ENCODE results near the gene TNFAIP8.

TNFAIP8 gene

GRCh38 chr5:119322312-119322947 lies 33.4 kb upstream of the TNFAIP8 start:
- Mint-ChIP-seq H3K9me3 (no peaks in the 10 kb centered on the region), H3K27ac (peak overlapping the region; percentile 100), H3K27me3 (no peaks in the 10 kb centered on the region), H3K4me3 (peak overlapping the region; percentile 84), H3K4me1 (peaks cover 91% of the 10 kb centered on the region), H3K36me3 (peaks cover 13% of the 10 kb centered on the region)

- Mint-ChIP-seq H3K27ac (peak overlapping the region; percentile 100), H3K9me3 (no peaks in the 10 kb centered on the region), H3K4me3 (peak overlapping the region; percentile 84), H3K4me1 (peaks cover 92% of the 10 kb centered on the region), H3K36me3 (peaks cover 13% of the 10 kb centered on the region), H3K27me3 (no peaks in the 10 kb centered on the region)
These were observed 32.8 kb upstream of the TNFAIP8 start for GRCh38 chr5:119322948-119323537.

GRCh38 chr5:119323601-119324000 lies 32.2 kb upstream of the TNFAIP8 start:
- H3K9me3 Mint-ChIP-seq = no peaks in the 10 kb centered on the region
- H3K36me3 Mint-ChIP-seq = peaks cover 13% of the 10 kb centered on the region
- H3K4me3 Mint-ChIP-seq = peak overlapping the region; percentile 9

GRCh38 chr5:119324842-119325241 lies 31.0 kb upstream of the TNFAIP8 start:
- no peaks in the 10 kb centered on the region for H3K9me3 Mint-ChIP-seq
- peaks cover 92% of the 10 kb centered on the region for H3K4me1 Mint-ChIP-seq
- no peak overlapping the region for H3K4me3 Mint-ChIP-seq
- H3K27ac Mint-ChIP-seq = peak overlapping the region; percentile 78
- peaks cover 10% of the 10 kb centered on the region for H3K36me3 Mint-ChIP-seq
- H3K27me3 Mint-ChIP-seq = no peaks in the 10 kb centered on the region

More at GRCh38 chr5:119323601-119324000, 32.2 kb upstream of the TNFAIP8 start:
- Mint-ChIP-seq H3K27ac (peak overlapping the region; percentile 85), H3K4me1 (peaks cover 92% of the 10 kb centered on the region), H3K27me3 (no peaks in the 10 kb centered on the region)

- Mint-ChIP-seq H3K9me3 (no peaks in the 10 kb centered on the region), H3K4me3 (peak overlapping the region; percentile 76), H3K36me3 (peaks cover 7% of the 10 kb centered on the region), H3K27ac (peak overlapping the region; percentile 99), H3K27me3 (no peaks in the 10 kb centered on the region), H3K4me1 (peaks cover 92% of the 10 kb centered on the region)
These were observed 28.8 kb upstream of the TNFAIP8 start for GRCh38 chr5:119327018-119327417.

- H3K4me1 Mint-ChIP-seq = peaks cover 89% of the 10 kb centered on the region
- no peaks in the 10 kb centered on the region for H3K27me3 Mint-ChIP-seq
- no peaks in the 10 kb centered on the region for H3K9me3 Mint-ChIP-seq
- H3K27ac Mint-ChIP-seq = peak overlapping the region; percentile 94
- H3K36me3 Mint-ChIP-seq = peaks cover 5% of the 10 kb centered on the region
- peak overlapping the region; percentile 69 for H3K4me3 Mint-ChIP-seq
These were observed 26.8 kb upstream of the TNFAIP8 start for GRCh38 chr5:119328753-119329602.

- Mint-ChIP-seq H3K9me3 (no peaks in the 10 kb centered on the region), H3K27me3 (no peaks in the 10 kb centered on the region), H3K4me1 (peaks cover 87% of the 10 kb centered on the region), H3K36me3 (peaks cover 5% of the 10 kb centered on the region), H3K27ac (peak overlapping the region; percentile 94), H3K4me3 (peak overlapping the region; percentile 86)
These were observed 26.2 kb upstream of the TNFAIP8 start for GRCh38 chr5:119329666-119330065.

GRCh38 chr5:119330367-119331183 lies 25.2 kb upstream of the TNFAIP8 start:
- Mint-ChIP-seq H3K4me3 (peak overlapping the region; percentile 86), H3K9me3 (no peaks in the 10 kb centered on the region), H3K36me3 (peaks cover 5% of the 10 kb centered on the region), H3K27me3 (no peaks in the 10 kb centered on the region), H3K4me1 (peaks cover 94% of the 10 kb centered on the region), H3K27ac (peak overlapping the region; percentile 94)

GRCh38 chr5:119331566-119332095 lies 24.2 kb upstream of the TNFAIP8 start:
- peak overlapping the region; percentile 86 for H3K4me3 Mint-ChIP-seq
- peaks cover 7% of the 10 kb centered on the region for H3K36me3 Mint-ChIP-seq
- peak overlapping the region; percentile 94 for H3K27ac Mint-ChIP-seq
- peaks cover 94% of the 10 kb centered on the region for H3K4me1 Mint-ChIP-seq
- no peaks in the 10 kb centered on the region for H3K9me3 Mint-ChIP-seq
- no peaks in the 10 kb centered on the region for H3K27me3 Mint-ChIP-seq

GRCh38 chr5:119332208-119332607 lies 23.6 kb upstream of the TNFAIP8 start:
- H3K27me3 Mint-ChIP-seq = no peaks in the 10 kb centered on the region
- H3K4me3 Mint-ChIP-seq = peak overlapping the region; percentile 93
- H3K4me1 Mint-ChIP-seq = peaks cover 94% of the 10 kb centered on the region
- no peaks in the 10 kb centered on the region for H3K9me3 Mint-ChIP-seq
- peaks cover 11% of the 10 kb centered on the region for H3K36me3 Mint-ChIP-seq
- peak overlapping the region; percentile 94 for H3K27ac Mint-ChIP-seq

GRCh38 chr5:119332978-119333401 lies 22.8 kb upstream of the TNFAIP8 start:
- H3K36me3 Mint-ChIP-seq = peaks cover 11% of the 10 kb centered on the region

GRCh38 chr5:119333421-119333851 lies 22.4 kb upstream of the TNFAIP8 start:
- Mint-ChIP-seq H3K27me3 (no peaks in the 10 kb centered on the region), H3K4me1 (peaks cover 92% of the 10 kb centered on the region), H3K4me3 (peak overlapping the region; percentile 93), H3K27ac (peak overlapping the region; percentile 94), H3K9me3 (no peaks in the 10 kb centered on the region), H3K36me3 (peaks cover 11% of the 10 kb centered on the region)

More at GRCh38 chr5:119332978-119333401, 22.8 kb upstream of the TNFAIP8 start:
- Mint-ChIP-seq H3K9me3 (no peaks in the 10 kb centered on the region), H3K27me3 (no peaks in the 10 kb centered on the region), H3K4me3 (peak overlapping the region; percentile 93), H3K27ac (peak overlapping the region; percentile 94), H3K4me1 (peaks cover 92% of the 10 kb centered on the region)

GRCh38 chr5:119335261-119335677 lies 20.6 kb upstream of the TNFAIP8 start:
- H3K9me3 Mint-ChIP-seq = no peaks in the 10 kb centered on the region
- H3K4me3 Mint-ChIP-seq = peak overlapping the region; percentile 93
- peaks cover 11% of the 10 kb centered on the region for H3K36me3 Mint-ChIP-seq
- H3K27me3 Mint-ChIP-seq = no peaks in the 10 kb centered on the region
- peak overlapping the region; percentile 96 for H3K27ac Mint-ChIP-seq
- H3K4me1 Mint-ChIP-seq = peaks cover 92% of the 10 kb centered on the region

GRCh38 chr5:119336262-119336661 lies 19.6 kb upstream of the TNFAIP8 start:
- H3K9me3 Mint-ChIP-seq = no peaks in the 10 kb centered on the region
- H3K4me3 Mint-ChIP-seq = peak overlapping the region; percentile 93
- H3K27me3 Mint-ChIP-seq = no peaks in the 10 kb centered on the region
- H3K36me3 Mint-ChIP-seq = peaks cover 10% of the 10 kb centered on the region
- H3K27ac Mint-ChIP-seq = peak overlapping the region; percentile 96
- H3K4me1 Mint-ChIP-seq = peaks cover 92% of the 10 kb centered on the region

Measured in activated naive CD4-positive, alpha-beta T cell treated with anti-CD3 and anti-CD28 coated beads, Interleukin-2, amount 50 U/mL, for 24 hours (primary cell).